BLaER1 treated with 17β-estradiol and CSF1 and Interleukin-3, amounts not matched to agents 10 nM and 100 nM (cell line): ENCODE data around the gene ZNF92.
"Not testable (repeated sequence)": the region's sequence is repeated elsewhere in the genome, so short reads cannot be mapped to it uniquely, and the experiment has no call there.

ENCODE experiments used
- H3K27ac ChIP-seq, 11 experiments: shearing (Covaris generic); formaldehyde crosslinking; 2 replicates each; pipeline ENCODE4 v1.8.1; 2022
- H3K27me3 ChIP-seq, 11 experiments: shearing (Covaris generic); formaldehyde crosslinking; 2 replicates each; pipeline ENCODE4 v1.8.1; 2022
- H3K36me3 ChIP-seq, 11 experiments: shearing (Covaris generic); formaldehyde crosslinking; 2 replicates each; pipeline ENCODE4 v1.8.1; 2022
- H3K4me1 ChIP-seq, 10 experiments: shearing (Covaris generic); formaldehyde crosslinking; 2 replicates each; pipeline ENCODE4 v1.8.1; 2022
- H3K4me2 ChIP-seq, 11 experiments: shearing (Covaris generic); formaldehyde crosslinking; 2 replicates each; pipeline ENCODE4 v1.8.1; 2022
- H3K4me3 ChIP-seq, 10 experiments: shearing (Covaris generic); formaldehyde crosslinking; 2 replicates each; pipeline ENCODE4 v1.8.1; 2022
- H3K9ac ChIP-seq, 11 experiments: shearing (Covaris generic); formaldehyde crosslinking; 2 replicates each; pipeline ENCODE4 v1.8.1; 2022
- H3K9me3 ChIP-seq, 11 experiments: shearing (Covaris generic); formaldehyde crosslinking; replicated peaks in 1 of 11; 2 replicates each; pipeline ENCODE4 v1.8.1; 2022
- H4K20me1 ChIP-seq, 11 experiments: shearing (Covaris generic); formaldehyde crosslinking; 2 replicates each; pipeline ENCODE4 v1.8.1; 2022
- Cebpa-rat ChIP-seq, 11 experiments: shearing (Covaris generic); IDR thresholded peaks; 2 replicates each; pipeline ENCODE4 v1.8.1; 2022

The ZNF92 gene

GRCh38 chr7:65371468-65371867 lies 2.2 kb upstream of the ZNF92 start:
- no peak overlapping the region for H3K27ac ChIP-seq
- H3K4me2 ChIP-seq: no peak overlapping the region
- no peaks in the 10 kb centered on the region for H3K27me3 ChIP-seq
- TF ChIP-seq Cebpa-rat (IDR thresholded peaks at IDR 0.05): no peak
- no peak overlapping the region for H3K4me3 ChIP-seq
- no peak overlapping the region for H3K9ac ChIP-seq
- peaks cover 12 to 25% (median 16%) of the 10 kb centered on the region in 10 experiments for H3K4me1 ChIP-seq
- H3K9me3 ChIP-seq: peaks cover 0 to 14% (median 7%) of the 10 kb centered on the region in 11 experiments; a peak in 17 of 22 replicates
- H3K36me3 ChIP-seq: peaks cover 4 to 15% (median 12%) of the 10 kb centered on the region in 11 experiments
- H4K20me1 ChIP-seq: peaks cover 0 to 28% (median 22%) of the 10 kb centered on the region in 11 experiments; a peak in 12 of 22 replicates

GRCh38 chr7:65379318-65379717 lies 5.7 kb downstream of the ZNF92 start:
- Histone ChIP-seq H3K4me3 (no peak overlapping the region), H4K20me1 (peaks cover 52 to 100% (median 97%) of the 10 kb centered on the region in 11 experiments; a peak in 21 of 22 replicates), H3K9me3 (peaks cover 0 to 56% (median 47%) of the 10 kb centered on the region in 11 experiments; a peak in 18 of 22 replicates), H3K27me3 (no peaks in the 10 kb centered on the region), H3K4me1 (peaks cover 12 to 26% (median 17%) of the 10 kb centered on the region in 10 experiments), H3K9ac (no peak overlapping the region), H3K36me3 (peaks cover 39 to 93% (median 84%) of the 10 kb centered on the region in 11 experiments), H3K4me2 (no peak overlapping the region), H3K27ac (no peak overlapping the region)
- TF ChIP-seq Cebpa-rat (IDR thresholded peaks at IDR 0.05): no peak

- TF ChIP-seq Cebpa-rat (IDR thresholded peaks at IDR 0.05): no peak
- H3K27me3 ChIP-seq: no peaks in the 10 kb centered on the region
- H3K4me2 ChIP-seq: no peak overlapping the region
- H3K9ac ChIP-seq: no peak overlapping the region
- H3K4me1 ChIP-seq: peaks cover 0 to 6% (median 0%) of the 10 kb centered on the region in 10 experiments; a peak in 2 of 20 replicates
- H4K20me1 ChIP-seq: peaks cover 64 to 100% (median 97%) of the 10 kb centered on the region in 11 experiments; a peak in 21 of 22 replicates
- no peak overlapping the region for H3K4me3 ChIP-seq
- H3K27ac ChIP-seq: no peak overlapping the region
- H3K9me3 ChIP-seq: peaks cover 0 to 44% (median 34%) of the 10 kb centered on the region in 11 experiments; a peak in 18 of 22 replicates
- peaks cover 32 to 100% (median 93%) of the 10 kb centered on the region in 11 experiments for H3K36me3 ChIP-seq
These were observed 8.1 kb downstream of the ZNF92 start for GRCh38 chr7:65381742-65382141.

- Histone ChIP-seq H3K27ac (no peak overlapping the region), H3K9me3 (peaks cover 0 to 37% (median 27%) of the 10 kb centered on the region in 11 experiments; a peak in 18 of 22 replicates), H3K27me3 (no peaks in the 10 kb centered on the region), H3K9ac (no peak overlapping the region), H3K4me3 (no peak overlapping the region), H3K36me3 (peaks cover 25 to 100% (median 92%) of the 10 kb centered on the region in 11 experiments), H3K4me2 (no peak overlapping the region), H3K4me1 (peaks cover 0 to 13% (median 0%) of the 10 kb centered on the region in 10 experiments; a peak in 3 of 20 replicates), H4K20me1 (peaks cover 64 to 100% (median 97%) of the 10 kb centered on the region in 11 experiments; a peak in 21 of 22 replicates)
- no peak for TF ChIP-seq Cebpa-rat (IDR thresholded peaks at IDR 0.05)
These were observed 8.8 kb downstream of the ZNF92 start for GRCh38 chr7:65382452-65382851.

GRCh38 chr7:65387891-65388290 lies 14.2 kb downstream of the ZNF92 start:
- Histone ChIP-seq H3K36me3 (peaks cover 43 to 100% (median 93%) of the 10 kb centered on the region in 11 experiments), H3K27ac (no peak overlapping the region), H3K4me2 (peak overlapping the region in 2 of 11 experiments; percentile 9 to 23; a peak in 1 of 22 replicates), H3K4me3 (no peak overlapping the region), H3K9ac (no peak overlapping the region), H3K27me3 (no peaks in the 10 kb centered on the region), H3K4me1 (peaks cover 0 to 22% (median 0%) of the 10 kb centered on the region in 10 experiments; a peak in 2 of 20 replicates), H4K20me1 (peaks cover 27 to 96% (median 68%) of the 10 kb centered on the region in 11 experiments; a peak in 21 of 22 replicates), H3K9me3 (peaks cover 15 to 32% (median 27%) of the 10 kb centered on the region in 11 experiments)
- TF ChIP-seq Cebpa-rat (IDR thresholded peaks at IDR 0.05): no peak

GRCh38 chr7:65390588-65390987 lies 16.9 kb downstream of the ZNF92 start:
- Histone ChIP-seq H3K4me2 (no peak overlapping the region), H3K4me1 (peaks cover 0 to 17% (median 0%) of the 10 kb centered on the region in 10 experiments; a peak in 1 of 20 replicates), H3K9ac (no peak overlapping the region), H3K36me3 (peaks cover 59 to 100% (median 98%) of the 10 kb centered on the region in 11 experiments), H3K27me3 (no peaks in the 10 kb centered on the region), H3K27ac (no peak overlapping the region), H3K9me3 (peaks cover 33 to 53% (median 48%) of the 10 kb centered on the region in 11 experiments), H3K4me3 (no peak overlapping the region), H4K20me1 (peaks cover 2 to 83% (median 41%) of the 10 kb centered on the region in 11 experiments; a peak in 20 of 22 replicates)
- no peak for TF ChIP-seq Cebpa-rat (IDR thresholded peaks at IDR 0.05)

GRCh38 chr7:65397730-65398142 lies 24.1 kb downstream of the ZNF92 start:
- H3K9me3 ChIP-seq: peaks cover 82 to 97% (median 91%) of the 10 kb centered on the region in 11 experiments
- no peak overlapping the region for H3K4me2 ChIP-seq
- TF ChIP-seq Cebpa-rat (IDR thresholded peaks at IDR 0.05): no peak
- peaks cover 80 to 100% (median 96%) of the 10 kb centered on the region in 11 experiments for H3K36me3 ChIP-seq
- H4K20me1 ChIP-seq: peaks cover 0 to 17% (median 0%) of the 10 kb centered on the region in 11 experiments; a peak in 4 of 22 replicates
- H3K9ac ChIP-seq: no peak overlapping the region
- no peak overlapping the region for H3K4me3 ChIP-seq
- no peak overlapping the region for H3K27ac ChIP-seq
- H3K27me3 ChIP-seq: no peaks in the 10 kb centered on the region
- H3K4me1 ChIP-seq: no peaks in the 10 kb centered on the region

- peaks cover 82 to 100% (median 97%) of the 10 kb centered on the region in 11 experiments for H3K36me3 ChIP-seq
- H3K27me3 ChIP-seq: not testable (repeated sequence)
These were observed 25.0 kb downstream of the ZNF92 start for GRCh38 chr7:65398671-65399070.

GRCh38 chr7:65399101-65399500 lies 25.4 kb downstream of the ZNF92 start:
- H3K4me3 ChIP-seq: peak overlapping the region in 1 of 10 experiments; percentile 11; a peak in 1 of 20 replicates
- H3K9ac ChIP-seq, H3K4me1 ChIP-seq, H3K4me2 ChIP-seq, H3K27ac ChIP-seq, H3K27me3 ChIP-seq: not testable (repeated sequence)
- peaks cover 0 to 14% (median 0%) of the 10 kb centered on the region in 11 experiments; a peak in 4 of 22 replicates for H4K20me1 ChIP-seq
- H3K36me3 ChIP-seq: peaks cover 82 to 100% (median 96%) of the 10 kb centered on the region in 11 experiments
- peaks cover 91 to 100% (median 97%) of the 10 kb centered on the region in 11 experiments for H3K9me3 ChIP-seq

More at GRCh38 chr7:65398671-65399070, 25.0 kb downstream of the ZNF92 start:
- H3K4me1 ChIP-seq, H3K27ac ChIP-seq, H3K9ac ChIP-seq, H3K4me2 ChIP-seq: not testable (repeated sequence)
- Histone ChIP-seq H4K20me1 (peaks cover 0 to 14% (median 0%) of the 10 kb centered on the region in 11 experiments; a peak in 4 of 22 replicates), H3K9me3 (peaks cover 87 to 100% (median 93%) of the 10 kb centered on the region in 11 experiments), H3K4me3 (peak overlapping the region in 1 of 10 experiments; percentile 11; a peak in 1 of 20 replicates)
